Superior temporal gyrus (tissue), 1 donor: ENCODE measurements around the gene METTL8.
"Not testable (repeated sequence)": the region's sequence is repeated elsewhere in the genome, so short reads cannot be mapped to it uniquely, and the experiment has no call there.

ENCODE experiments used
- DNase-seq: peaks from one replicate; pipeline ENCODE4 v3.0.0-alpha.2; 2016; ENCODE audit errors: extremely low spot score

Gene METTL8

GRCh38 chr2:171311589-171311988 is 122.2 kb downstream of the METTL8 start:
- not testable (repeated sequence) for DNase-seq

- DNase-seq = no peak
These were observed 122.9 kb downstream of the METTL8 start for GRCh38 chr2:171310889-171311288.

- no peak for DNase-seq
These were observed 124.1 kb downstream of the METTL8 start for GRCh38 chr2:171309455-171310286.

GRCh38 chr2:171308280-171309054 is 125.3 kb downstream of the METTL8 start:
- DNase-seq = no peak

GRCh38 chr2:171307560-171307959 is 126.2 kb downstream of the METTL8 start:
- DNase-seq = no peak

GRCh38 chr2:171297956-171298355 is 135.8 kb downstream of the METTL8 start:
- no peak for DNase-seq

- no peak for DNase-seq
These were observed 139.2 kb downstream of the METTL8 start for GRCh38 chr2:171294608-171295007.

- DNase-seq = no peak
These were observed 140.1 kb downstream of the METTL8 start for GRCh38 chr2:171293661-171294060.

- no peak for DNase-seq
These were observed 143.8 kb downstream of the METTL8 start for GRCh38 chr2:171289991-171290390.

GRCh38 chr2:171289316-171289715 is 144.5 kb downstream of the METTL8 start:
- DNase-seq = no peak

GRCh38 chr2:171287611-171288010 is 146.2 kb downstream of the METTL8 start:
- DNase-seq = no peak

GRCh38 chr2:171287036-171287571 is 146.7 kb downstream of the METTL8 start:
- DNase-seq = no peak

- DNase-seq = no peak
These were observed 152.7 kb downstream of the METTL8 start for GRCh38 chr2:171281110-171281509.

GRCh38 chr2:171279983-171280790 is 153.6 kb downstream of the METTL8 start:
- DNase-seq = no peak

GRCh38 chr2:171274757-171275156 is 159.0 kb downstream of the METTL8 start:
- DNase-seq = no peak

GRCh38 chr2:171271971-171272436 is 161.8 kb downstream of the METTL8 start:
- peak; percentile 53 for DNase-seq

- DNase-seq = no peak
These were observed 162.4 kb downstream of the METTL8 start for GRCh38 chr2:171271386-171271785.

- no peak for DNase-seq
These were observed 165.7 kb downstream of the METTL8 start for GRCh38 chr2:171267855-171268629.
